AG09309 (cell line): Measurements from ENCODE around the gene MBOAT7.
A peak's percentile ranks its signal among the peaks of the same experiment; 100 is the strongest.
"Not testable (repeated sequence)": the region's sequence is repeated elsewhere in the genome, so short reads cannot be mapped to it uniquely, and the experiment has no call there.

Source experiments
- DNase-seq: peaks from one replicate; pipeline ENCODE4 v3.0.0-alpha.2; 2010; ENCODE audit warnings: low read depth
- H3K4me3 ChIP-seq: 2 replicates; pipeline ENCODE4 v1.5.1; 2011; ENCODE audit warnings: mild to moderate bottlenecking, low read depth, low read length, moderate library complexity; ENCODE audit not compliant: control insufficient read depth
- CTCF ChIP-seq: IDR thresholded peaks from 2 replicates; pipeline ENCODE4 v1.5.1; 2011; ENCODE audit warnings: mild to moderate bottlenecking, low read depth, low read length, inconsistent platforms; ENCODE audit not compliant: insufficient read depth, control insufficient read depth; ENCODE audit errors: missing control alignments

Gene MBOAT7

GRCh38 chr19:54218960-54219661, 29.7 kb upstream of the MBOAT7 start:
- TF ChIP-seq CTCF = no peak
- no peak for DNase-seq

GRCh38 chr19:54218259-54218658, 28.9 kb upstream of the MBOAT7 start:
- no peak overlapping the region for H3K4me3 ChIP-seq
- no peak for TF ChIP-seq CTCF
- no peak for DNase-seq

More at GRCh38 chr19:54218960-54219661, 29.7 kb upstream of the MBOAT7 start:
- no peak overlapping the region for H3K4me3 ChIP-seq

- H3K4me3 ChIP-seq, DNase-seq: not testable (repeated sequence)
Measured at GRCh38 chr19:54217517-54218247, 28.3 kb upstream of the MBOAT7 start.

- no peak overlapping the region for H3K4me3 ChIP-seq
- no peak for TF ChIP-seq CTCF
- DNase-seq = no peak
Measured at GRCh38 chr19:54216869-54217268, 27.5 kb upstream of the MBOAT7 start.

GRCh38 chr19:54214734-54215133, 25.4 kb upstream of the MBOAT7 start:
- DNase-seq, H3K4me3 ChIP-seq: not testable (repeated sequence)

- not testable (repeated sequence) for DNase-seq, H3K4me3 ChIP-seq
Measured at GRCh38 chr19:54214217-54214616, 24.8 kb upstream of the MBOAT7 start.

- no peak for DNase-seq
- no peak overlapping the region for H3K4me3 ChIP-seq
- TF ChIP-seq CTCF = no peak
Measured at GRCh38 chr19:54211235-54211634, 21.9 kb upstream of the MBOAT7 start.

GRCh38 chr19:54209811-54210494, 20.6 kb upstream of the MBOAT7 start:
- no peak overlapping the region for H3K4me3 ChIP-seq

More at GRCh38 chr19:54209811-54210494, 20.6 kb upstream of the MBOAT7 start:
- TF ChIP-seq CTCF = no peak
- DNase-seq = peak; percentile 90
